Measurements from ENCODE around the gene GRXCR1.

GRXCR1 gene

GRCh38 chr4:42942216-42942615 lies 49.7 kb downstream of the GRXCR1 start:
- DNase-seq = no peak

GRCh38 chr4:42945874-42946273 lies 53.4 kb downstream of the GRXCR1 start:
- DNase-seq = no peak

- no peak for DNase-seq
Measured at GRCh38 chr4:42953321-42953720, 60.8 kb downstream of the GRXCR1 start.

GRCh38 chr4:42954963-42955669 lies 62.6 kb downstream of the GRXCR1 start:
- no peak for DNase-seq

DNA sequence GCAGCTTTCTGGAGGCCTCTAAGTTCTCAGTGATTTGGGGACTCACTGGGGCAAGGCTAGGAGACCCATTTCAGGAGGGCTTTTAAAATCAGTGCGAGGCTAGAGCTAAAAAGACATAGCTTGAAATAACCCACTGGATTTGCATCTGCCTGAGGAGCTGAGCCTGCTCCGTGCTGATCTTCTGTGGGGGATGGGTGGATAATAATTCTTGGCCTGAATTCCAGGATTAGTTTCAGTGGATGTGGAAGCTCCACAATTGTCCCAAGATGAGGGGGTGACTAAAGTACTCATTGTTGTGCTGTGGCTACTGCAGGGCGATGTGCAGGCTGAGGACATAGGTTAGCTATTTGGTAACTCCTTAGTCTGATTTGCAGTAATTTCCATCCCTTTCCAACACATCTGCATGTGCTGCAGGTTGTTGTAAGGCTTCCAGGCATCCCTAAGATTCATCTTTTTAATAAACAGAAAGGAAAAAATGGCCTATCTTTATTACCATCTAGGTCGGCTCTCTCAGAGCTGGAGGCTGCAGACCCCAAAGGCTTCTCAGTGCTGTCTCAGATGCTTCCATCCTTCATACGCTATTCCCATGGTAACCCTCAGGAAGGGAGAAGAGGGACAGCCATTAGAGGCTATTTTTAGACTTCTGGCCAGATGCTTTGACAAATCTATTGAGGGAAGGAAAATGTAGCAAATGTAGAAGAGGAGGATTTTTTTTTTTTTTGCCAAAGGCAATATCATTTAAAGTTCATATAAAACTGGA lies 63.4 kb downstream of the GRXCR1 start:
- no peak for DNase-seq

DNA sequence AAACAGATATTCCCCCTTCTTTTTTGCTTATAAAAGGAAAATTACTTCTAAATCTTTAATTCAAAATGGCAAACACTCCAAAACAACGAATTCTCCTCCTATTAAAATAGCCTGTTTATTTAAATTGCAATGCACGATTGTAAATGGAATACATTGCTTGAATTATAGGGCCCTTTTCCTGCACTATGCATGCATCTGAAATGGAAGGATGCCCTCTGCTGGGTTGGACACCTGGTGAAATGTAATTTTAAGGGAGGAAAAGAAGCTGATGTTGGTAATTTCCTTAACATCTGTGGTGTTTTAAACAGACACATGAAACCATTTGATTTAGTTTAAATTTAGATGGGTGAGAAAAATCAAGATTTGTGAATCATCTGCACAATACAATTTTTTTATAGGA lies 72.8 kb downstream of the GRXCR1 start:
- DNase-seq = no peak

- DNase-seq = no peak
Measured at GRCh38 chr4:42985976-42986375, 93.5 kb downstream of the GRXCR1 start.

GRCh38 chr4:42995343-42995944 lies 102.9 kb downstream of the GRXCR1 start:
- DNase-seq = no peak

- no peak for DNase-seq
Measured at GRCh38 chr4:43008793-43009192, 116.3 kb downstream of the GRXCR1 start.

DNA sequence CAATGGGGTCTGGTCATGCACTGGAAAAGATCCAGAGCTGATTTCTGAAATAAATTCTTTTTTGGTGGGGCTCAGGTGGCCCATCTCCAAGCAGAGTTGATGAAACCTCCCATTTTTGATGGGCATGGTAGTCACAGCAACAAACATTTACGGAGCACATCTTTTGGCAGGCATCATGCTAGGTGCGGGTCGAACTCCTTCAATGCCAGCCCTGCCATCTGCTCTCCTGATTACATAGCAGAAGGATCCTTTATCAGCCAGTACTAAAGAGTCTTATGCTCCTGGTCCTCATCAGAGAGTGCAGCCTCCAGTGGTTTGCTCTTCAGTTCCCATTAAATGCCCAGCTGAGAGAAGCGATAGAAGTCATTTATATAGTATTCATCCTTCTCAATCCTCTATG lies 121.7 kb downstream of the GRXCR1 start:
- no peak for DNase-seq

GRCh38 chr4:43041632-43042031 lies 149.1 kb downstream of the GRXCR1 start:
- DNase-seq = no peak

DNA sequence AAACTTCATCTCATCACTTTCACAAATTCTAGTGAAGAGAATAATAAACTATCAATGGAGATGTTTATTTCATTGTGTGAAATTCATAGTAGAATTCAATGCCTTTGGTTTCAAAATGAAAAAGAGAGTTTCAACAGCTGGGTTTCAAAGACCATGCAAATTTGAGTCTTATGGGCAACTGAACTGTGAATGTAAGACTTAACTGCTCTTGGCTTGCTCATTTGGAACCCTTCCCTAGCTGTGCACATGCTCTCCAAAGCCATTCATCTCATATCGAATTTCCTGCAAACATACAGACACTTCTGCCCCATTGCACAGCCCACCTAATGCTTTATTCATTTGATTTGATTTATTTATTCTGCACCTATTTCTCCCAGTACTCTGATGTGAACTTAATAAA lies 154.5 kb downstream of the GRXCR1 start:
- DNase-seq = no peak

DNA sequence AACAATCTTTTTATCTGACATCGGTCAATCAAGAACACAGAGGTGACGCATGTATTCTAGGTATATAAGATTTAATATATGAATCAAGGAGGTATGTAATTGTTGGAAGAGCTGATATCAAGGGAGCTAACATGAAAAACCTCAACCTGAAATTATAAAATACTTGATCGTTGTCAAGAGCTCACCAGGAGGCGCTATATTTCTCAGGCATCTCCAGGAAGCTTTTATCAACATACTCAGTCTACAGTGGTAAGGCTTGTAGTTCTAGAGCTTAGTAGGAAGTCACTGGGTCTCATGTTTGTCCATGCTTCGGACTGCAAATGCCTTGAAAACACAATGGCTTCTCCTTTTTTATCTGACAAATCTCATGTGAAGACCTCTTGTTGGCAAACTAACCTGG lies 156.1 kb downstream of the GRXCR1 start:
- no peak for DNase-seq

GRCh38 chr4:43049326-43049725 lies 156.8 kb downstream of the GRXCR1 start:
- no peak for DNase-seq

GRCh38 chr4:43066415-43066814 lies 173.9 kb downstream of the GRXCR1 start:
- DNase-seq = no peak

DNA sequence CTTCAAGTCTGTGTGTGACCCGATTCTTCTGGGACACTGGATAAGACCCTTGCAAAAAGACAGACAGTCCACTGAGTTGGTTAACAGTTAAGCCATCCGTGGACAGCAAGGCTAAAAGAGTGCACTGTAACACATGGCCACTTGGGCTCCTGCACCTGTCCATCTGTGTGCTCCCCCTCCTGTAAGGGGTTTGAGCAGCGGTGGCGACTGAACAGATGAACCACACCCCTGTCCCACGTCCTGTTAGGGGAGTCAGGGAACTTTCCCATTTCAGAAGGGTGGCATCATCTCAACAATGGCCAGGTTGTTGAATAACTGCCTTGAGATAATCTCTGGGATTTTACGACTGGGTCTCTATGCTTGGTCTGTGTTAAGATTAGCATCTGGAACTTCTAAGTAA lies 178.6 kb downstream of the GRXCR1 start:
- no peak for DNase-seq
